NCI-H1092 treated with DMSO at 0.1 percent for 48 hours (cell line): Measurements from ENCODE around the gene MED25.

Experiments used
- DNase-seq: peaks from one replicate; lab custom pipeline; 2025; lab: John Stamatoyannopoulos, UW

MED25 gene

DNA sequence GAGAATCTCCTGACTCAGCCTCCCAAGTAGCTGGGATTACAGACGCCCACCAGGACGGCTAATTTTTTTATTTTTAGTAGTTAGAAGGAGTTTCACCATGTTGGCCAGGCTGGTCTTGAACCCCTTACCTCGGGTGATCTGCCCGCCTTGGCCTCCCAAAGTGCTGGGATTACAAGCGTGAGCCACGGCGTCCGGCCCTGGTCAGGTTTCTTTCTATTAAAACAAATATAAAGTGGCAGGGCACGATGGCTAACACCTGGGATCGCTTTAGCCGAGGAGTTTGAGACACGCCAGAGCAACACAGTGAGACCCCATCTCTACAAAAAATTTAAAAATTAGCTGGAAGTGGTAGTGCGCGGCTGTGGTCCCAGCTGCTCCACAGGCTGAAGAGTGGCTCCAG, 1.5 kb upstream of the MED25 start:
- no peak for DNase-seq

DNA sequence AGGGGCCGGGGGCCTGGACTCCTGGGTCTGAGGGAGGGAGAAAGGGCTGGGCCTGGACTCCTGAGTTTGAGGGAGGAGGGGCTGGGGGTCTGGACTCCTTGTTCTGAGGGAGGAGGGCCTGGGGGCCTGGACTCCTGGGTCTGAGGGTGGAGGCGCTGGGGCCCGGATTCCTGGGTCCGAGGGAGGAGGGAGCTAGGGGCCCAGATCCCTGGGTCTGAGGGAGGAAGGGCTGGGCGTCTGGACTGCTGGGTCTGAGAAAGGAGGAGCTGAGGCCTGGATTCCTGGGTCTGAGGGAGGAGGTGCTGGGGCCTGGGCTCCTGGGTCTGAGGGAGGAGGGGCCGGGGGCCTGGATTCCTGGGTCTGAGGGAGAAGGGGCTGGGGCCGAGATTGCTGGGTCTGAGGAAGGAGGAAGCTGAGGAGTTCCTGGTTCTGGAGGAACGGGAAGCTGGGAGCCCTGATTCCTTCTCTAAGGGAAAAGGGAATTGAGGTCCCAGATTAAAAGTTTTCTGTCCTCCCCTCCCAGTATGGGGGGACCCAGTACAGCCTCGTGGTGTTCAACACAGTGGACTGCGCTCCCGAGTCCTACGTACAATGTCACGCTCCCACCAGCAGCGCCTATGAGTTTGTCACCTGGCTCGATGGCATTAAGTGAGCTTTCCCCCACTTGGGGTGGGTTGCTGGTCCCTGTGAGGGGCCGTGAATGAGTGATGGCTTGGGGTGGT, 721 bp downstream of the MED25 start:
- DNase-seq: no peak

DNA sequence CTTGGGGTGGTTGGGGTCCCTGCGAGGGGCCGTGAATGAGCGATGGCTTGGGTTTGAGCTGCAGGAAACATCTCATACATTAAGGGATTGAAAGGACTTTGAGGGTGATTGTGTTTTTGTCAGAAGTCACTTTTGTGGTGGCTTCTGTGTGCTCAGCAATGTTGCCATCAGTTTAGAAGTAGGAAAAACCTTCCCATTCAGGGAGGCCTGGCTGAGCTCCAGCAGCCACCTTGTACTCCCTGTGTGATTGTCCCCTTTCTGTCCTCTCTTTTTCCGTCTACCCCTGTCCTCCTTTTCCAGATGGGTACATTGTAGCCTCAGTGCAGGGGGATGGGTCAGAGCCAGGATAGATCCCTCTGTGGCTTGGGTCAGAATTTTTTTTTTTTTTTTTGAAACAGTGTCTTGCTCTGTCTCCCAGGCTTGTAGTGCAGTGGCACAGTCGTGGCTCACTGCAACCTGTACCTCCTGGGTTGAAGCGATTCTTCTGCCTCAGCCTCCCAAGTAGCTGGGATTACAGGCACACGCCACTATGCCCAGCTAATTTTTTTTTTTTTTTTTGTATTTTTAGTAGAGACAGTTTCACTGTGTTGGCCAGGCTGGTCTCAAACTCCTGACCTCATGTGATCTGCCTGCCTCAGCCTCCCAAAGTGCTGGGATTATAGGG, 1.5 kb downstream of the MED25 start:
- peak; percentile 5 for DNase-seq

DNA sequence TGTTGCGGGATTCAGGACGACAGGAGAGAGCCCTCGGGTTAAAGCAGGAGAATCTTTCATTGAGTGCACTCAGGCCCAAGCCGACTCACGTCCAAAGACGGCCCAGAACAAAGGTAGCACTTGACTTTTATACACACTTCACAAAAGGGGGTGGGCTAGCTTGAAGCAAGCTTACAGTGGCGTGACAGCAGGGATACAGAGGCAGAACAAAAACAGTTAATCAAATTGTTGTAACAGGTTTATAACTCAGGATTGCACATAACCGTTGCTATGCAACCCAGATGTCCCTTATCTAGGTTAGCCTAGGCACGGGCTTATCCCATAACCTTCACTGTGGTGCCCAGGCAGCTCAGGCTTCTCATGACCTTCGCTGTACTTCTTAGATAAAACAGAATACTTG, 2.0 kb downstream of the MED25 start:
- DNase-seq: peak; percentile 52

DNA sequence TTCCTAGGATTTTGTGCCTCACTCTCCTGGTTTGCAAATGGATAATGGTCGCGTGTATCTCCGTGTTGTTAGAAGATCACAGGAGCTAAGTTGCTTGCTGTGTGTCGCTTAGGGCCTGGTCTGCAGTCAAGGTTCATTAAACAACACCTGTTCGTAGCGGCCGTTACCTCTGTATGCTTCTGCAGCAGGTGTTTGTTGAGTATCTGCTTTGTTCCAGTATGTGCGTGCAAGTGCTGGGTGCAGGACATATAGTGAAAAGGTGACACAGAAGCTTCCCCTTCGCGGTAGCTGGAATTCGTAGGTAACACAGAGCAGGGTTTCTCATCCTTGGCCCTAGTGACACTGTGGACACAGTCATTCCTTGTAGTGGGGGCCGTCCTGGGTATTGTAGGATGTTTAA, 5.4 kb downstream of the MED25 start:
- peak; percentile 74 for DNase-seq

DNA sequence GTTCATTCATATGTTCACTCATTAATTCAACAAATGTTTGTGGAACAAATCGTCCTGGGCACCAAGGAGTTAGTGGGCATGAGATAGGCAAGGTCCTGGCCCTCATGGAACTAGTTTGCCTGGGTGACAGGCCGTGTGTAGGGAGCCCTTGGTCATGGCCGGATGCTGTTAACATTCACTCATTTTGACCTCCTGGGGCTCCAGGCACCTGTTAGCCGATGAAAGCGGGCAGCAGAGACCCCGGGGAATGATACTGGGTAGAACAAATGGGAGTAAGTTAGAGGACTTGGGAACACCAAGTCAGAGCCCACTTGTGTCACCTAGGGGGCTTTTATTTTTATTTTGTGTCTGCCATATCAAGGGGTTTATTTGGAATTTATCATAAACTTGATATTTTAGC, 6.6 kb downstream of the MED25 start:
- no peak for DNase-seq

DNA sequence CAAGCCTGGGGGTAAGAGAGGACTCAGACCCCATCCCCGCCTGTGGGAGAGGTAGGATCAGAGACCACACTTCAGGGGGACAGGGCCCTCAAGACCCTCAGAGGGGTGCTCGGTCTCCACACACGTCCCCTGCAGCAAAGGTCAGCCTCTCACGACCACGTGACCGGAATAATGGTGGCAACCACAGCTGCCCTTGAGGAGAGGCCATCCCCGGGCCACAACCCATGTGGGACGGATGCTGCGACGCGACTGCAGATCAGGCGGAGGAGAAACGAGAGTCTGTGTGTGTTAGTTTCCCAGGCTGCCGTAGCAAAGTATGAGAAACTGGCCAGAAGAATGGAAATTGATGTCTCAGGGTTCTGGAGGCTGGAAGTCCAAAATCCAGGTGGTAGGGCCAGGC, 8.9 kb downstream of the MED25 start:
- DNase-seq: no peak

DNA sequence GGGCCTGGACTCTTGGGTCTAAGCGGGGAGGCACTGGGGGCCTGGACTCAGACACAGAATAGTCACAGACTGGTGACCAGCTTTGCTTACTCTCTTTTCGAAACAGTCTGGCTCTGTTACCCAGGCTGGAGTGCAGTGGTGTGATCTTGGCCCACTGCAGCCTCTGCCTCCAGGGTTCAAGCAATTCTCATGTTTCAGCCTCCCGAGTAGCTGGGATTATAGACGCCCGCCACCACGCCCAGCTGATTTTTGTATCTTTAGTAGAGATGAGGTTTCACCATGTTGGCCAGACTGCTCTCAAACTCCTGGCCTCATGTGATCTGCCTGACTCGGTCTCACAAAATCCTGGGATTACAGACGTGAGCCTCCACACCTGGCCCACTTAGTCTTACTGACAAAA, 11.1 kb downstream of the MED25 start:
- DNase-seq: no peak

DNA sequence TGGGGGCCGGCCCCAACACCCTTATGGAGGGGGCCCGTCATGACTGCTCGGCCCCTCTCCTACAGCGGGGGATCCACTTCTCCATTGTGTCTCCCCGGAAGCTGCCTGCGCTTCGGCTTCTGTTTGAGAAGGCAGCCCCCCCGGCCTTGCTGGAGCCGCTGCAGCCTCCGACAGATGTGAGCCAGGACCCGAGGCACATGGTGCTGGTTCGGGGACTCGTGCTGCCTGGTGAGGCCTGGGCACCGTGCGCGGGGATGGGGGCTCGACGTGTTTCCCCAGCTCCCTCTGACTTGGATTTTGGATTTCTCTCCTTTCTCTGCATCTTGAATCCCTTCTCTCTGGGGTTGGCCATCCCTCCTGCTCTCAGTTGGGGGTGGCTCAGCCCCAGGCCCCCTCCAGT, 11.6 kb downstream of the MED25 start:
- DNase-seq: no peak

DNA sequence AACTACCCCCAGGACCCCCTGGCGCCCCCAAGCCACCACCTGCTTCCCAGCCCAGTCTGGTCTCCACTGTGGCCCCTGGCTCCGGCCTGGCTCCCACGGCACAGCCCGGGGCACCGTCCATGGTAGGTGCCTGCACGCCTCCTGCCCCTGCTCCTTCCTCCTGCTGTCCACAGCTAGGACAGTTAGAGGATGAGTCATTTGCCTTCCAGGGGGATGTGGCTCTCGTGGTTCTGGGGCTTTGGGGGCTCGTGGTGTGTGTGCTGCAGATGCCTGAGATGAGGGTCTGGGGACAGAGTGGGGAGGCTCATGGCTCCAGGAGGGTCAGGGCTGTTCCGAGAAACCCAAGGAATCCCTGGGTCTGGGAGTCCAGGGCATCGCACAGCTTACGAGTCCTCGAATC, 12.7 kb downstream of the MED25 start:
- no peak for DNase-seq

DNA sequence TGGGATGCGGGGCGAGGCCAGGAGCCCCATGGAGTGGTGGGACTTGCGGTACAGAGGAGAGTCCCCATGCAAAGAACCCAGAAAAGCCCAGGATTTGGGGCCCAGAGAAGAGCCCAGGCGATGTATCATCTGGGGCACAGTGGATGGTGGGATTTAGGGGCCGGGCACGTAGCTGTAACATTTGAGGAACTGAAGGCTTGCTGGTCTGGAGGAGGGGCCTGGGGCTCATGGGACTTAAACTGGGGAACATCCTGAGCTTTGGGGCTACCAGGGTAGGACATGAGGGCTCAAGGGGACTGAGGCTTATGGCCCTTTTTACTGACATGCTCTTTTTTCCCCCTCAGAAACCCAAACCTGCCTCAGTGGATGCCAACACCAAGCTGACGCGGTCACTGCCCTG, 13.5 kb downstream of the MED25 start:
- DNase-seq: no peak

DNA sequence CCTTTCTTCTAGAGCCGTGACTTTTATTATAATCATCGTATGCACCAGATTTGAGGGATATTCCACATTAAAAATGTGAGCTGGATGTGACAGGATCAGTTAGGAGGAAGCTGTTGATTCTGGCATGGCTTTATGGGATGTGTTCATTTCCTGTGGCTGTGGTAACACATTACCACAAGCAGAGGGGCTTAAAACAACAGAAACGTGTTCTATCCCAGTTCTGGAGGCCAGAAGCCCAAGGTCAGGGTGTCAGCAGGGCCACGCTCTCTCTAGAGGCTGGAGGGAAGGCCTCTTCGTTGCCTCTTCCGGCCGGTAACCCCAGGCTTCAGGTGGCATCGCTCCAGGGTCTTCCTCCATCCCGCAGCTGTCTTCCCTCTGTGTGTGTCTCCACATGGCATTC, 14.5 kb downstream of the MED25 start:
- DNase-seq: no peak

DNA sequence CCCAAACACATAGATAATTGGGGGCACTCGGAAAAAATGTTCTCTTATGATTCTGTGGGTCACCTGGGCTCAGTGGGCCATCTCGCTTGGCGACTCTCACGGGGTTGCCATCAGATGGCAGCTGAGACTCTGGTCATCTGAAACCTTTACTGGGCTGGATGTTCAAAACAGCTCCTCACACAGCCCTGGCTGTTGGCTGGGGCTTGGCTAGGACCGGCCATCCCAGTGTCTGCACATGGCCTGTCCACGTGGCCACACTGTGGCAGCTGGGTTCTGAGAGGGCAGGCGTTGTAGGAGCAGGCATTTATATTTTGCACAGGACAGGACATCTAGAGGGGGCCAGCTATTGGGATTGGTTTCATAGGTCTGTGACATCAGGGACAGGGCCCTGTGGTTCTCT, 15.5 kb downstream of the MED25 start:
- no peak for DNase-seq

DNA sequence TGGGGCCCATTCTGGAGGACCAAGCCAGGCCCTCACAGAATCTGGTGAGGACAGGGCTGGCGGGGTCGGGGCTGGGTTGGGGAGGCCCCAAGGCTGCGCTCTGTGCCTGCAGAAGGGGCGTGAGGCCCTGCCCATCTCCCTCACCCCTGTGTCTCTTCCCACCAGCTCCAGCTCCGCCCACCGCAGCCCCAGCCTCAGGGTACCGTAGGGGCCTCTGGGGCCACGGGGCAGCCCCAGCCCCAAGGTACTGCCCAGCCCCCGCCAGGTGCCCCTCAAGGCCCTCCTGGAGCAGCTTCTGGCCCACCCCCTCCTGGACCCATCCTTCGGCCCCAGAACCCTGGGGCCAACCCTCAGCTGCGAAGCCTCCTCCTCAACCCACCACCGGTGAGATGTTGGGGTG, 17.5 kb downstream of the MED25 start:
- DNase-seq: no peak

DNA sequence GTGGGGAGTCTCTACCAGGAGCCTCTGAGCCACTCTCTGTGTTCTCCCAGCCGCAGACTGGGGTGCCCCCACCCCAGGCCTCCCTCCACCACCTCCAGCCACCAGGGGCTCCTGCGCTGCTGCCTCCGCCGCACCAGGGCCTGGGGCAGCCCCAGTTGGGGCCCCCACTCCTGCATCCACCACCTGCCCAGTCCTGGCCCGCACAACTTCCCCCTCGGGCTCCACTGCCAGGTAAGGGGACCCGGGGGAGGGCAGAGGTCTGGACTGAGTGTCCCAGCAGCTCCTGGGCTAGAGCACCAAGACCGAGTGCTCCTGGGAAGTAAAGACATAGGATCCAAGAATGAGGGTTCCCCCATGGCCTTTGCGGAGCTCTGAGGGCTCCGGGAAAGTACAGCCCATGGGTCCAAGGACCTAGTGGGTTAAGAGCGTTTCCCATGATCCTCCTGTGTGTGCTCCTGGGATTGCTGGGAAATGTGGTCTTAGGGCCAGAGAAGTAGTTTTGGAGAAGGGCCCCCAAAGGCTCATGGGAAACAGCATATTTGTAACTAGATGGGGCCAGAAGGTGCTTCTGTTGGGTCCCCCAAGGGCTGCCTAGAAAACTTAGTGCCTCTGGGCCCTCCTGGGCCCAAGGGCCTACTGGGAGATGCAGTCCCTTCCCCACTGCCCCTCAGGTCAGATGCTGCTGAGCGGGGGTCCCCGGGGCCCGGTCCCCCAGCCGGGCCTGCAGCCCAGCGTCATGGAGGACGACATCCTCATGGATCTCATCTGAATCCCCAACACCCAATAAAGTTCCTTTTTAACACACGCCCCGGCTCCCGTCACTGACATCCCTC, 18.3 kb downstream of the MED25 start:
- no peak for DNase-seq

DNA sequence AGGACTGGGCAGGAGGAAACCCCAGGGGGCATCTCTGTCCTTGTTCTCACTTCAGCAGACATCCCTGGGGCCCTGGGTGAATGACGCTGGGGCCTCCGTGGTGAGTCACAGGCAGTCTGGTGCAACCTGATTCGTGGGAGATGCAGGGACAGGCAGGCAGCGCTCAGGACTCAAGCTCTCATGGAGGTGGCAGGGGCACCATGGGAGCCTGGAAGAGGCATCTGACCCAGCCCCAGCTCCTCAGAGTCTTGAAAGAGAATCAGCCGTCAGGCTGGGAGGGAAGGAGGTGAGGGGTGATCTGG, 18.9 kb downstream of the MED25 start:
- DNase-seq: no peak

DNA sequence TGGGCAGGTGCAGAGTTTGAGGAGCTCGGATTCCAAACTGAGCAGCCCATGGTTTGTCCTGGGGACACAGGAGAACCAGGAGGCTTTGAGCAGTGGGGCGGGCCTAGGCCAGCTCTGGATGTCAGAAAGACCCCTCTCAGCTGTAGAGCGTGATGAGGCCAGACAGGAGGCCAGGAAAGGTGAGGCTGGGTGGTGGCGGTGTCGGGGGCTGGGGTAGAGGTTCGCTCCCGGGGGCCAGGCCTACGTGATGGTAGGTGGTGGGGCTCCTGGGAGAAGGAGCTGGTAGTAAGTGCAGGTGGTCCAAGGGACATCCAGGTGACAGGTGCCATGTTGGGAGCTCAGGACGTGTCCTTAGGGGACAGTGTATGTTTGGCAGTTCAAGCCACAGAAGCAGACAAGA, 19.3 kb downstream of the MED25 start:
- DNase-seq: no peak

DNA sequence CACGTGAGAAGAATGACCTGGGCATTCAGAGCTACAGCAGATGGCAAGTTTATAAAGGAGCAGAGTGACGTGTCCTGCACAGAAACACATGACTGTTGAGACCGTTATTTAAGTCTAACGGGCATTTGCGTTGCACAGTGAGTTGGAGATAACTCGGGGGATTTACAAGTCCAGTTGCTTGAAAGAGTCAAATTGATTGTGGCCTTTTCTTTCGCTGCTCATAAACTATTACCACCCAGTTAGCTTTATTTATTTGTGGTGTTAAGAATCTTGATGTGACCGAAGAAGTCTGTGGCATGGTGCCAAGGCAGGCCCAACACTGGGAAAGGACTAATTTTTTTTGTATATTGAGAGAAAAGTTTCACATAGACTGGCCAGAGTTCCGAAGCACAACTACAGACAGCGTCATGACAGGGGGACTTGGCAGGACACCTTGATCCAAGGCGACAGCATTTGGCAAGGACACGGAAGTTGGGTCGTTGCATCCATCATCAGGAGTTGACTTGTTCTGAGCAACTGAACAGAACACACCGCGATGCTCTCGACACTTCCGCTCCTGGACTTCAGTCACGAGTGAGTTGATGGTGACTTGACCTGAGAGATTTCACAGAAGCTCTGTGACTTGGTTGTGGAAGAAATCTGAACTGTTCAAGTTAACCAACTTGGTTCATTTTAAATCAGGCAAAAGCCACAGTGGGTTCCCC, 20.9 kb downstream of the MED25 start:
- no peak for DNase-seq

DNA sequence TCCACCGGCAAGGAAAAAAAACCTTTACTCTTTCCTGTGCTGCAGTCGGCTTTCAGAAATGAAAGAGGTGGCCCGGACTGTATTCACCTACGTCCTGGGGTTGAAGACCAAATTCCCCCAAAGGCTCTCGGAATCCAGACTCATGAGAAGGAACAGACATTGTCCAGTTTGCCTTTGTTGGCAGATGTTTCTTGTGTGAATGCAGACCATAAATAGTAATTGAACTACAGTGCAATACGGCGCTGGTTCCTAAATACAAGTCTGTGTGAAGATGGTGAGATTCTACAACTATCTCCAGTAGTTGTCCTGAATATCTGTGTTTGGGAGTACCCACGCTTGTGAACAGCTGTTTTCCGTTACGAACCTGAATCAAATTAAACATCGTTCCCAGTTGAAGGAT, 21.6 kb downstream of the MED25 start:
- DNase-seq: no peak

DNA sequence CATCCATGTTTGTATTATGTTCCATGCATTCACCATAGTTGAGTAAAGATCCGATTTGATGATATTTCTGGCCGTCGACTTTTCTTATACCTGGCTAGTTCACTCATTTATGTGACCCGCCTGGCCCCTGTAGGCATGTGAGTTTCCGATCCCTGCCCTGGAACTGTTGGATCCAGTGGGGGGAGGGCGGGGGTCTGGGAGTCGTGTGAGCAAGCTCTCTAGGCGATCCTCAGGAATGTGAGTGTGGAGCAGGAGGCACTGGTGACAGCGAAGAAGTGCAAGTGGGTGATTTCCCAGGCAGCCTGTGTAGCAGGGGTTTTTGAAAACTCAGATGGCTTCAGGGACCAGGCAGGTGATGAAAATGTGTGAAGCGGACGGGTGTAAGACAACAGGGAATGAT, 22.2 kb downstream of the MED25 start:
- no peak for DNase-seq

DNA sequence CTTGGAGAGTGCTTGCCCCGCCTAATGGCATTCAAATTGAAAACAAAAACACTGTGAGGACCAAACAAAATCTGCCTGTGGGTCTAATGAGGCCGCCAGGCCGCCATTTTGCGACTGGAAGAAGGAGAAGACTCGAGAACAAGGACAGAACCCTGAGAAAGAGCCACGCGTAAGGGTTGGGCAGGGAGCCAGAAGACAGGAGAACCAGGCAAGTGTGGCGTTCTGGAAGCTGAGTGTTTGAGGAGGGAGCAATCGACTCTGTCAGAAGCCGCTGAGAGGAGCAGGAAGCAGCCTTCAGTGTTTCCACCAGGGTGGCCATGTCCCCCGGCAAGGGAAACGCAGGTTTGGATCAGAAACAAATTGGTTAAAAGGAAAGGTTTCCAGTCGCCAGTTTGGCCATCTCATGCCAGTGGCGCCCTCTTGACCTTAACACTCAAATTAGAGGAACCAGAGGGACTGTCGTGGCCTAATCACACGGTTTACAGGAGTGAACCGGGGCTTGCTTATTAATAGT, 22.7 kb downstream of the MED25 start:
- DNase-seq: no peak

DNA sequence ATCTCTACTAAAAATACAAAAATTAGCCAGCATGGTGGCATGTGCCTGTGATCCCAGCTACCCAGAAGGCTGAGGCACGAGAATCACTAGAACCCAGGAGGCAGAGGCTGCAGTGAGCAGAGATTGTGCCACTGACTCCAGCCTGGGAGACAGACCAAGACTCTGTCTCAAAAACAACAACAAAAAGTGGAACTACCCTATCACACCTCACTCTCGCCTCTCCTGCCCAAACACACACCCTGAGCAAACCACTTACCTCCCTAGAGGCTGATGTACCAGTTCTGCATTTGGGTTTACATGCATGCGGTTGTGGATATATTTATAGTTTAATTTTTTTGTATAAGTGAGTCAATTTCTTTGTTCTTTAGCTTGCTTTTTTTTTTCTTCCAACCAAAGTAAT, 25.2 kb downstream of the MED25 start:
- no peak for DNase-seq
